Heart left ventricle (tissue), 13 donors: ENCODE measurements around the gene FBXO34.

Experiments
- POLR2A ChIP-seq, 2 donors: fragments of 450-650 bp; IDR thresholded peaks; one replicate each; pipeline ENCODE4 v1.6.1; 2017; ENCODE audit warnings: antibody characterized with exemption in 2 of 2, mild to moderate bottlenecking in 2 of 2, moderate library complexity in 2 of 2
- TF ChIP-seq, protein P1 (sequence below), 12 donors: fragments of 200-600 bp; sonication (generic) in 4 of 12; IDR thresholded peaks; one replicate each; pipeline versions ENCODE4 v1.5.0 to v1.8.0; 2018 to 2022; ENCODE audit warnings: antibody characterized with exemption in 12 of 12, mild to moderate bottlenecking in 5 of 12
- donor health status: ischemic (EF 13 %, LVEDD 7.1; RV severe dilation, severe dysfunction).
- donor health status: DM: no; HTN: yes; CAD: no.
- donor health status: DM: no; HTN: no; CAD: no.
- donor health status: ischemic (EF 25% LVEDD 6.9; RV normal size, moderate dysfunction).
- donor health status: ischemic (EF 25% LVEDD 5.7; RV mildly dilated, moderate dysfunction).
- donor health status: ischemic (EF 35%, LVEDD 5.7; RV mildly dilated, moderate dysfunction).
- donor health status: nonischemic (EF 11% LVEDD 7.7; RV severe dilation, severe dysfunction).
- donor health status: DM: yes; HTN: yes; CAD: no.
- donor health status: PGD.
- donor health status: ischemic (EF 29% LVEDD 5.4; RV normal size, mild dysfunction).
- donor health status: nonischemic (EF 23%, LVEDD 6.1; RV moderate dilation, normal function).

DNA sequence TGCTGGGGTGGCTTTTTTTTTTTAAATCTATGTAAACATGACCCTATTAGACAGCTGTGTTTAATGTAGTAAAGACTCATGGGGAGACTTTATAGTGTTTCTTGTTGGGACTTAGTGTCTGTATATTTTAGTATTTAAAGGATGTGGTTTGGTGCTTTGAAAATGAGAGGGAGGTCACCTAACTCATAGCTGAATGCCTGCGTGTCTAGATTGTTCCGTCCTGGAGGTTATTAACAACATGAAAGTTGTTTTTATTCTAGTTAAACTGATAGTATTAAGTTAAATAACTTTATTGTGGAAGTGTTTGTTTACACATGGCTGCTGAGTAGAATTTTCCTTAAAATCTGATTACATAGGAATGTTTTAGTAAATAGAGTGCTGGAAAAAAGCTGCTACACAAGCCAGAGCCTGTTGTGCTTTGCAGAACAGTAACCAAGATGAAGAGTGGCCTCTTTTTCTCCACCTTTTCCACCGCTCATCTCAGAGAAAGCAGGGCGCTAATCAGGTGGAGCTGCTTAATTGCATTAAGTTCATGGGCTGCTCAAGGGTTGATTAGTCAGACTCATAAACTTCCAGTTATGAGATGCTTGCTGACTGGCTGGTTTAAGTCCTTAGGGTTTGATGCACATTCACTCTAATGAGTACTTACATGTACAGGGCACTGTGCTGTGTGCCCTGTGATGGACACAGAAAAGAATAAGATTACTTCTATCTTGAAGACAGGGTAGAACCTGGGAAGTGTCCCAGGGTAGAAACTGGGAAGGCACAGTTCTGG is 62.7 kb downstream of the FBXO34 start:
- TF ChIP-seq, protein P1, sequence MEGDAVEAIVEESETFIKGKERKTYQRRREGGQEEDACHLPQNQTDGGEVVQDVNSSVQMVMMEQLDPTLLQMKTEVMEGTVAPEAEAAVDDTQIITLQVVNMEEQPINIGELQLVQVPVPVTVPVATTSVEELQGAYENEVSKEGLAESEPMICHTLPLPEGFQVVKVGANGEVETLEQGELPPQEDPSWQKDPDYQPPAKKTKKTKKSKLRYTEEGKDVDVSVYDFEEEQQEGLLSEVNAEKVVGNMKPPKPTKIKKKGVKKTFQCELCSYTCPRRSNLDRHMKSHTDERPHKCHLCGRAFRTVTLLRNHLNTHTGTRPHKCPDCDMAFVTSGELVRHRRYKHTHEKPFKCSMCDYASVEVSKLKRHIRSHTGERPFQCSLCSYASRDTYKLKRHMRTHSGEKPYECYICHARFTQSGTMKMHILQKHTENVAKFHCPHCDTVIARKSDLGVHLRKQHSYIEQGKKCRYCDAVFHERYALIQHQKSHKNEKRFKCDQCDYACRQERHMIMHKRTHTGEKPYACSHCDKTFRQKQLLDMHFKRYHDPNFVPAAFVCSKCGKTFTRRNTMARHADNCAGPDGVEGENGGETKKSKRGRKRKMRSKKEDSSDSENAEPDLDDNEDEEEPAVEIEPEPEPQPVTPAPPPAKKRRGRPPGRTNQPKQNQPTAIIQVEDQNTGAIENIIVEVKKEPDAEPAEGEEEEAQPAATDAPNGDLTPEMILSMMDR (IDR thresholded peaks at IDR 0.05): no peak
- TF ChIP-seq POLR2A (IDR thresholded peaks at IDR 0.05): no peak
